Colonic mucosa (tissue), 4 donors: ENCODE measurements around the gene CSNK1G1. TPM values are rescaled to one million over a fixed set of nuclear protein-coding genes. Genes with fewer than 3 reads are reported as not detected.

ENCODE experiments used
- DNase-seq: peaks from one replicate; pipeline ENCODE4 v3.0.0-alpha.2; 2020
- H3K27ac ChIP-seq: fragments of 200-600 bp; one replicate; pipeline ENCODE4 v1.8.0; 2021
- H3K27me3 ChIP-seq: fragments of 200-600 bp; one replicate; pipeline ENCODE4 v1.8.0; 2021
- H3K36me3 ChIP-seq: fragments of 200-600 bp; one replicate; pipeline ENCODE4 v1.8.0; 2021
- H3K4me1 ChIP-seq: fragments of 200-600 bp; one replicate; pipeline ENCODE4 v1.8.0; 2021; ENCODE audit warnings: mild to moderate bottlenecking
- H3K4me3 ChIP-seq: fragments of 200-600 bp; one replicate; pipeline ENCODE4 v1.8.0; 2021
- H3K9ac ChIP-seq, 2 donors: one replicate each; pipeline ENCODE4 v1.7.0; 2013; ENCODE audit warnings: control low read depth in 2 of 2, low read depth in 2 of 2, low read length in 2 of 2
- H3K9me3 ChIP-seq: fragments of 200-600 bp; one replicate; pipeline ENCODE4 v1.8.0; 2021
- intact Hi-C: fragments of 100-400 bp; cut with DNase I; formaldehyde crosslinking; loops from one replicate; pipeline ENCODE4 v1.14.1; 2022
- total RNA-seq, 2 donors: library from RNA; stranded (reverse); fragmentation: NEBNext Ultra II Directional in 1 of 2; extraction: Animal tissue kit (Norgen Biotek cat#: 25700) in 1 of 2; gene quantifications; one replicate each; pipeline ENCODE4 v1.2.1, GENCODE V29; 2021
- TF ChIP-seq, protein P1 (sequence below): fragments of 200-600 bp; IDR thresholded peaks from one replicate; pipeline ENCODE4 v1.8.0; 2022; ENCODE audit warnings: antibody characterized with exemption, mild to moderate bottlenecking
- donor health status: healthy.
- donor health status: DM: no; HTN: no; CAD: no.
- donor health status: DM: no; HTN: no; CAD: no.

Gene CSNK1G1
- total RNA-seq, 2 donors from 2014 or later: 17.0 to 18.5 TPM

DNA sequence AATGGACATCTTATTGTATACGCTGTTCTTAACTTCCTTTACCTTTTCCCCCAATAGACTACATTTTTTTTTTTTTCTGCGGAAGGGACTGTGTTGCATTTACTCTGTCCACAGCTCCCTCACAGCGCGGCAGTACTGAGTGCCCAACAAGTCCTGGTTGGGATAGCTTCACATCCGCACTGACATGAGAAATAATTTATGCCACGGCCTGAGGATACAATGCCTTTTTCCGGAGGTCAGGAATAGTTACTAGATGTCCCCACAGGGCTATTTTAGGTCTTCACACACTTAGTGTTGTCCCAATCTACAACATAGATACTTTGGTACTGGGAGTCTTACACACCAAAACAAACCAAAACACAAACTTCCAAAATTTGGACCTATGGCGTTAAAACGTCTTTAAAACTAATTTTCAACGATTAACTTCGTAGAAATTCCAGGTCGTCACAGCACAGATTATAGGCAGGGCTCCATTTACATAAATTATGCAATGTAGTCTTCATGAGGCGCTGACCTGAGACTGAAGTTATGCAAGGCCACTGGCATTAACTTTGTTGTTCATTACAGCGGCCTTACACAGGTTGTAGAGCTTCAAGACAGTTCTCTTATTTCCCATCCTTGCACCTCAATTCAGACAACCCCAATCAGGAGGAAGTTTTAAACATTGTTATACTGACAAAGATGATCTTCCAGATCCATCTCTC lies 192.2 kb downstream of the CSNK1G1 start:
- Histone ChIP-seq H3K27me3 (no peaks in the 10 kb centered on the region), H3K4me3 (no peak overlapping the region), H3K9ac (peak overlapping the region; percentile 54 to 80), H3K27ac (peak overlapping the region; percentile 69), H3K36me3 (peaks cover 17% of the 10 kb centered on the region), H3K9me3 (no peaks in the 10 kb centered on the region), H3K4me1 (peaks cover 7% of the 10 kb centered on the region)
- peak; percentile 30 for DNase-seq
- intact Hi-C loops: no loop called here
- TF ChIP-seq, protein P1, sequence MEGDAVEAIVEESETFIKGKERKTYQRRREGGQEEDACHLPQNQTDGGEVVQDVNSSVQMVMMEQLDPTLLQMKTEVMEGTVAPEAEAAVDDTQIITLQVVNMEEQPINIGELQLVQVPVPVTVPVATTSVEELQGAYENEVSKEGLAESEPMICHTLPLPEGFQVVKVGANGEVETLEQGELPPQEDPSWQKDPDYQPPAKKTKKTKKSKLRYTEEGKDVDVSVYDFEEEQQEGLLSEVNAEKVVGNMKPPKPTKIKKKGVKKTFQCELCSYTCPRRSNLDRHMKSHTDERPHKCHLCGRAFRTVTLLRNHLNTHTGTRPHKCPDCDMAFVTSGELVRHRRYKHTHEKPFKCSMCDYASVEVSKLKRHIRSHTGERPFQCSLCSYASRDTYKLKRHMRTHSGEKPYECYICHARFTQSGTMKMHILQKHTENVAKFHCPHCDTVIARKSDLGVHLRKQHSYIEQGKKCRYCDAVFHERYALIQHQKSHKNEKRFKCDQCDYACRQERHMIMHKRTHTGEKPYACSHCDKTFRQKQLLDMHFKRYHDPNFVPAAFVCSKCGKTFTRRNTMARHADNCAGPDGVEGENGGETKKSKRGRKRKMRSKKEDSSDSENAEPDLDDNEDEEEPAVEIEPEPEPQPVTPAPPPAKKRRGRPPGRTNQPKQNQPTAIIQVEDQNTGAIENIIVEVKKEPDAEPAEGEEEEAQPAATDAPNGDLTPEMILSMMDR: no peak

DNA sequence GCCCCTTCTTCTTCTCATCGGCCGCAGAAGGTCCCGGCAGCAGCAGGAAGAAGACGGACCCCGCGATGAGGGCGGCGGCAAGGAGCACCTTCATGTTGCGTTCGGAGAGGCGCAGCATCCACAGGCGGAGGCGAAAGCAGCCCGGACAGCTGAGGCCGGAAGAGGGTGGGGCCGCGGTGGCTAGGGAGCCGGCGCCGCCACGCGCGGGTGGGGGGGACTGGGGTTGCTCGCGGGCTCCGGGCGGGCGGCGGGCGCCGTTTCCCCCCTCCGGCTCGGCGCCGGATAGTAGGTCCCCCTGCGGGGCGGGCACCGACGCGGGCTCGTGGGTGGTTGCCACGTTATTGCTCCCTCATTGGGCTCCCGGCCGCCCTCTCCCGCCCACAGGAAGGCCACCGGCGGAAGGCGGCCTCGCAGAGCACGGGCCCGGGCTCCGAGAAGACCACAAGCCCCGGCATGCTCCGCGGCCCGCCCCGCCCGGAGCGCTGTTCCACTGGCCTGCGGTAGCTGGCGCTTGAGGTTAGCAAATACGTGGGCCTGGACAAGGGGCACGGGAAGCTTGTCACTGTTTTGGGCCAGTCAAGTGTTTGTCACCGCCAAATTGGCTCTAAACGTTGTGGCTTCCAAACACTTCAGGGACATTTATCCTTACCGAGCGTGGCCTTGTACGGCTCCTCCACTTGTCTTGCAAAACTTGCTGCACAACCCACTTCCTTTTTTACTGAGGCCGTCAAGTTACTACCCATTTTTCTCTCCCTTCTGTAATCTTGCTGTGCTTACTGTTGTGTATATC lies 192.9 kb downstream of the CSNK1G1 start, which contains the start of gene PPIB:
Gene PPIB (minus strand): TSS at position 154 of the 790 bp plus-strand sequence. CDS start 36 bp downstream, at position 118.
- peak within 1 kb of the TSS; percentile 77 to 92 for H3K9ac ChIP-seq
- peak; percentile 97 for DNase-seq
- peak within 1 kb of the TSS; percentile 82 for H3K27ac ChIP-seq
- TF ChIP-seq, protein P1: peak; percentile 32
- H3K4me1 ChIP-seq: peaks cover 7% of the 10 kb centered on the region
- H3K9me3 ChIP-seq: no peaks in the 10 kb centered on the region
- H3K36me3 ChIP-seq: peaks cover 25% of the 10 kb centered on the region
- H3K27me3 ChIP-seq: no peaks in the 10 kb centered on the region
- intact Hi-C loops: no loop called here
- H3K4me3 ChIP-seq: peak within 1 kb of the TSS; percentile 83

DNA sequence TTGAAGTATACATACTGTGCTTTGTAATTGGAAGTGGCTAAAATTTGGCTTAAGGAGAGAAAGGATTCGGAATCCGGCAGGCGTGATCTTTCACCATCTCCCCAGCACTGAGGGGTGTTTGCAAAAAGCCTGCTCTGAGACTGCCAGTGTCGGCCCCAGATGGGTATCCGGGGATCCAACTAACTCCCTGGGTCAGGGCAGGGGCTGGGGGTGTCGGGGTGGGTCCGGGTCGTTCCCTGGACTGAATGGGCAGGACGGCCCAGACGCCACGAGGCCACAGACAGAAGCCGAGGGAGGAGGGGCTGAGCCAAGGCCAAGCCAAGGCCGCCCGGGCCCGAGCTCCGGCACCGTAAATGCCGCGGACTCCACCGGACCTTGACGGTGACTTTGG lies 193.5 kb downstream of the CSNK1G1 start:
- Histone ChIP-seq H3K36me3 (peaks cover 31% of the 10 kb centered on the region), H3K9ac (peak overlapping the region; percentile 77 to 92), H3K4me1 (peaks cover 7% of the 10 kb centered on the region), H3K9me3 (no peaks in the 10 kb centered on the region), H3K27ac (peak overlapping the region; percentile 82), H3K27me3 (no peaks in the 10 kb centered on the region), H3K4me3 (peak overlapping the region; percentile 83)
- no peak for DNase-seq
- TF ChIP-seq, protein P1: no peak
- intact Hi-C loops: no loop called here

DNA sequence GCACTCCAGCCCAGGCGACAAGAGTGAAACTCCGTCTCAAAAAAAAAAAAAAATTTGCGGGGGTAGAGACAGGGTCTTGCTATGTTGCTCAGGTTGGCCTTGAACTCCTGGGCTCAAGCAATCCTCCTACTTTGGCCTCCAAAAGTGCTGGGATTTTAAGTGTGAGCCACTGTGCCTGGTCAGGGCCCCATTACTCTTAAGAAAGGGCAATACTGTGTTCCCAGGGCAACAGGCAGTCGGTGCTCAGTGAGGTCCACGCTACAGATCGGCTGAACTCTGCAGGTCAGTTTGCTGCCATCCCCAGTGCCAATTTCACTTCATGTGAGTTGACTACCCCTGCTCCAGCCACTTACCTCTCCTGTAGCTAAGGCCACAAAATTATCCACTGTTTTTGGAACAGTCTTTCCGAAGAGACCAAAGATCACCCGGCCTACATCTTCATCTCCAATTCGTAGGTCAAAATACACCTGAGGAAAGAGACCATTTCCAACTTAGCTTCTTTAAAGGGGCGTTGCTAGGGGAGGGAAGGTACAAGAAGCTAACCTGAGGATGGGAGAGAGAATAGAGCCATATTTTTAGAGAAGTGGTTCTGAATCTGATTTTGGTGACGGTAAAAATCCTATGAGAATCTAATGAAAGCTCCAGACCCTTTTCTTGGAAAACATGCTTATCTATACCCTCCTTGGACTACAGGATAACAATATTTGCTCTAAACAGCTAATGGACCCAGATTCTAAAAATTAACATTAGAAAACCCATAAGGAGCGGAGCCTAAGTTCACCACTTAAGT lies 194.1 kb downstream of the CSNK1G1 start:
- peaks cover 7% of the 10 kb centered on the region for H3K4me1 ChIP-seq
- H3K36me3 ChIP-seq: peaks cover 31% of the 10 kb centered on the region
- H3K27ac ChIP-seq: peak overlapping the region; percentile 82
- H3K27me3 ChIP-seq: no peaks in the 10 kb centered on the region
- TF ChIP-seq, protein P1: no peak
- no peaks in the 10 kb centered on the region for H3K9me3 ChIP-seq
- peak overlapping the region; percentile 83 for H3K4me3 ChIP-seq
- peak overlapping the region; percentile 77 to 92 for H3K9ac ChIP-seq
- DNase-seq: no peak
- intact Hi-C loops: no loop called here
